A549 (cell line): ENCODE measurements around the gene RMRP.

Source experiments
- GATA3 ChIP-seq: IDR thresholded peaks from 2 replicates; pipeline ENCODE4 v1.6.1; 2012; ENCODE audit warnings: borderline replicate concordance
- NFE2L2 ChIP-seq: fragments of 150-350 bp; conservative IDR thresholded peaks from 2 replicates; pipeline ENCODE4 v1.6.1; 2014; ENCODE audit warnings: low read length
- RAD21 ChIP-seq, 2 experiments: fragments of >200 bp in 1 of 2; sonication (Bioruptor Twin) in 1 of 2; formaldehyde crosslinking in 1 of 2; IDR thresholded peaks in 1 of 2; conservative IDR thresholded peaks in 1 of 2; 2 replicates in 1 of 2; 3 replicates in 1 of 2; pipeline ENCODE4 v1.6.1; 2012 to 2018; ENCODE audit warnings: inconsistent platforms in 1 of 2

- TF ChIP-seq NFE2L2 (no peak), GATA3 (no peak), RAD21 (conservative IDR thresholded peaks at IDR 0.05 in 1 of 2, IDR thresholded peaks at IDR 0.05 in 1 of 2) (no peak)
Measured at GRCh38 chr9:35705372-35705771, 47.6 kb upstream of the RMRP start.
